Gastroesophageal sphincter (tissue), 4 donors: ENCODE measurements around the gene ING1. TPM values are rescaled to one million over a fixed set of nuclear protein-coding genes. Genes with fewer than 3 reads are reported as not detected.

Experiments
- ATAC-seq: fragments of 150-250 bp; one replicate; pipeline ENCODE4 v1.9.1; 2016; ENCODE audit warnings: mild to moderate bottlenecking, moderate library complexity
- H3K27ac ChIP-seq, 4 donors: fragments of 200-600 bp; sonication (generic) in 3 of 4; 1 replicate in 3 of 4; 2 replicates in 1 of 4; pipeline ENCODE4 v1.5.1; 2016 to 2019
- H3K27me3 ChIP-seq: fragments of 200-600 bp; sonication (generic); one replicate; pipeline ENCODE4 v1.5.1; 2019
- H3K36me3 ChIP-seq, 2 donors: fragments of 200-600 bp; sonication (generic); one replicate each; pipeline ENCODE4 v1.5.1; 2019; ENCODE audit warnings: control low read depth in 1 of 2
- H3K4me1 ChIP-seq, 3 donors: fragments of 200-600 bp; sonication (generic); 1 replicate in 2 of 3; 2 replicates in 1 of 3; pipeline ENCODE4 v1.5.1; 2016 to 2019; ENCODE audit warnings: control low read depth in 2 of 3
- H3K4me3 ChIP-seq, 2 donors: fragments of 200-600 bp; sonication (generic); one replicate each; pipeline ENCODE4 v1.5.1; 2019; ENCODE audit warnings: mild to moderate bottlenecking in 1 of 2, moderate library complexity in 1 of 2
- H3K9me3 ChIP-seq, 3 donors: fragments of 200-600 bp; sonication (generic); one replicate each; pipeline ENCODE4 v1.5.1; 2017 to 2019; ENCODE audit warnings: control low read depth in 2 of 3
- CTCF ChIP-seq, 4 experiments: fragments of 200-600 bp in 2 of 4; fragments of 450-650 bp in 2 of 4; sonication (generic) in 1 of 4; IDR thresholded peaks; one replicate each; pipeline ENCODE4 v1.5.1; 2017 to 2019; ENCODE audit warnings: antibody characterized with exemption in 4 of 4, mild to moderate bottlenecking in 2 of 4, moderate library complexity in 2 of 4
- EP300 ChIP-seq: sonication (generic); formaldehyde crosslinking; IDR thresholded peaks from one replicate; pipeline ENCODE4 v1.6.1; 2017; ENCODE audit warnings: antibody characterized with exemption, mild to moderate bottlenecking
- POLR2A ChIP-seq, 2 donors: fragments of 450-650 bp; IDR thresholded peaks; one replicate each; pipeline ENCODE4 v1.6.1; 2017; ENCODE audit warnings: antibody characterized with exemption in 2 of 2, mild to moderate bottlenecking in 2 of 2, moderate library complexity in 1 of 2
- POLR2AphosphoS5 ChIP-seq: sonication (generic); formaldehyde crosslinking; IDR thresholded peaks from one replicate; pipeline ENCODE4 v1.6.1; 2017; ENCODE audit warnings: antibody characterized with exemption
- WGBS, 2 donors: methylation state at CpG; one replicate each; pipeline ENCODE4 v1.1.5; 2018; ENCODE audit warnings: low coverage in 1 of 2; 5-methylcytosine and 5-hydroxymethylcytosine counted together
- total RNA-seq, 4 donors: library from RNA; depleted of rRNA; stranded (reverse); fragments of >200 nt; gene quantifications; one replicate each; pipeline ENCODE4 v1.1.0, GENCODE V29; 2016

ING1 gene
- total RNA-seq, 4 donors from 2014 or later, result 16.2 to 29.0 (median 22.7) TPM

GRCh38 chr13:110746438-110746837, 32.9 kb downstream of the ING1 start:
- no peaks in the 10 kb centered on the region for H3K27me3 ChIP-seq
- H3K4me3 ChIP-seq, result no peak overlapping the region
- H3K9me3 ChIP-seq, result no peaks in the 10 kb centered on the region
- H3K4me1 ChIP-seq, result no peaks in the 10 kb centered on the region
- WGBS, 2 donors, result 64 to 83% methylated on average over 1 of the region's 1 CpG
- ATAC-seq, result no peak
- TF ChIP-seq EP300, result no peak
- TF ChIP-seq CTCF (IDR thresholded peaks at IDR 0.05), result no peak
- TF ChIP-seq POLR2A (IDR thresholded peaks at IDR 0.05), result no peak
- no peak for TF ChIP-seq POLR2AphosphoS5
- no peak overlapping the region for H3K27ac ChIP-seq
- no peaks in the 10 kb centered on the region for H3K36me3 ChIP-seq

- no peaks in the 10 kb centered on the region for H3K36me3 ChIP-seq
- H3K4me1 ChIP-seq, result no peaks in the 10 kb centered on the region
- WGBS, 2 donors, result 72 to 80% methylated on average over 4 of the region's 4 CpGs
- no peak for ATAC-seq
- H3K9me3 ChIP-seq, result no peaks in the 10 kb centered on the region
- H3K4me3 ChIP-seq, result no peak overlapping the region
- no peaks in the 10 kb centered on the region for H3K27me3 ChIP-seq
- no peak overlapping the region for H3K27ac ChIP-seq
- TF ChIP-seq POLR2AphosphoS5 (no peak), POLR2A (IDR thresholded peaks at IDR 0.05) (no peak), CTCF (IDR thresholded peaks at IDR 0.05) (no peak), EP300 (no peak)
These were observed 34.8 kb downstream of the ING1 start for GRCh38 chr13:110748271-110748670.

- H3K4me3 ChIP-seq, result no peak overlapping the region
- no peaks in the 10 kb centered on the region for H3K9me3 ChIP-seq
- H3K27me3 ChIP-seq, result no peaks in the 10 kb centered on the region
- no peak overlapping the region for H3K27ac ChIP-seq
- 72 to 83% methylated on average over 3 of the region's 3 CpGs for WGBS, 2 donors
- TF ChIP-seq POLR2A (IDR thresholded peaks at IDR 0.05) (no peak), EP300 (no peak), POLR2AphosphoS5 (no peak), CTCF (IDR thresholded peaks at IDR 0.05) (no peak)
- H3K4me1 ChIP-seq, result no peaks in the 10 kb centered on the region
- ATAC-seq, result no peak
- no peaks in the 10 kb centered on the region for H3K36me3 ChIP-seq
These were observed 42.7 kb downstream of the ING1 start for GRCh38 chr13:110756219-110756631.

GRCh38 chr13:110757296-110757695, 43.8 kb downstream of the ING1 start:
- no peak overlapping the region for H3K4me3 ChIP-seq
- H3K9me3 ChIP-seq, result no peaks in the 10 kb centered on the region
- H3K36me3 ChIP-seq, result no peaks in the 10 kb centered on the region
- 90% methylated on average over 7 of the region's 14 CpGs; no CpG with 5 or more reads in 1 of the 2 donors for WGBS, 2 donors
- no peak overlapping the region for H3K27ac ChIP-seq
- no peaks in the 10 kb centered on the region for H3K4me1 ChIP-seq
- no peak for TF ChIP-seq POLR2AphosphoS5
- TF ChIP-seq POLR2A (IDR thresholded peaks at IDR 0.05), result no peak
- no peak for TF ChIP-seq CTCF (IDR thresholded peaks at IDR 0.05)
- TF ChIP-seq EP300, result no peak
- H3K27me3 ChIP-seq, result no peaks in the 10 kb centered on the region
- ATAC-seq, result no peak

- H3K27me3 ChIP-seq, result no peaks in the 10 kb centered on the region
- 0 to 53% methylated on average over 1 to 4 of the region's 4 CpGs for WGBS, 2 donors
- no peaks in the 10 kb centered on the region for H3K36me3 ChIP-seq
- H3K27ac ChIP-seq, result no peak overlapping the region
- no peaks in the 10 kb centered on the region for H3K9me3 ChIP-seq
- H3K4me1 ChIP-seq, result no peaks in the 10 kb centered on the region
- ATAC-seq, result no peak
- TF ChIP-seq POLR2A (IDR thresholded peaks at IDR 0.05), result no peak
- TF ChIP-seq EP300, result no peak
- TF ChIP-seq POLR2AphosphoS5, result no peak
- no peak for TF ChIP-seq CTCF (IDR thresholded peaks at IDR 0.05)
- H3K4me3 ChIP-seq, result no peak overlapping the region
These were observed 44.8 kb downstream of the ING1 start for GRCh38 chr13:110758195-110758805.
